Stimulated activated CD4-positive, alpha-beta T cell treated with anti-CD3 and anti-CD28 coated beads, Interleukin-12 subunit alpha, Interleukin-12 subunit beta, amount 100 ng/mL, for 48 hours (primary cell): ENCODE data around the gene TMEM131.
"Not testable (repeated sequence)": the region's sequence is repeated elsewhere in the genome, so short reads cannot be mapped to it uniquely, and the experiment has no call there.

Experiments used
- DNase-seq, 3 donors: peaks; one replicate each; pipeline ENCODE4 v3.0.0-alpha.2; 2020; ENCODE audit warnings: low read depth in 2 of 3, low spot score in 1 of 3

The TMEM131 gene

GRCh38 chr2:97713296-97714083 is 282.3 kb downstream of the TMEM131 start, which contains the start of gene ZAP70:
ZAP70 (plus strand) TSS chr2:97713576; CDS start chr2:97724037, 10,461 bp downstream.
- peak in 2 of 3 donors; percentile 45 to 49 for DNase-seq

- DNase-seq, result peak in 1 of 3 donors; percentile 38
Measured at GRCh38 chr2:97712693-97713295, 283.0 kb downstream of the TMEM131 start.

GRCh38 chr2:97712175-97712574 is 283.6 kb downstream of the TMEM131 start:
- DNase-seq, result not testable (repeated sequence)

GRCh38 chr2:97711394-97711711 is 284.4 kb downstream of the TMEM131 start:
- DNase-seq, result no peak

- DNase-seq, result no peak
Measured at GRCh38 chr2:97708608-97709007, 287.1 kb downstream of the TMEM131 start.

- DNase-seq, result no peak
Measured at GRCh38 chr2:97708048-97708380, 287.7 kb downstream of the TMEM131 start.

- DNase-seq, result no peak
Measured at GRCh38 chr2:97707362-97708047, 288.2 kb downstream of the TMEM131 start.

- DNase-seq, result no peak
Measured at GRCh38 chr2:97706708-97707345, 288.9 kb downstream of the TMEM131 start.
